Measurements from ENCODE around the gene CRKL. TPM values are rescaled to one million over a fixed set of nuclear protein-coding genes. Genes with fewer than 3 reads are reported as not detected.
"Not testable (repeated sequence)": the region's sequence is repeated elsewhere in the genome, so short reads cannot be mapped to it uniquely, and the experiment has no call there.

CRKL gene
- total and polyA plus RNA-seq, 12 donors: 15.6 to 69.1 (median 43.3) TPM

- no peak for DNase-seq
- Histone ChIP-seq H3K36me3 (replicated peaks in 1 of 2) (no peaks in the 10 kb centered on the region), H3K4me1 (replicated peaks in 1 of 2) (peaks cover 4 to 34% of the 10 kb centered on the region in 2 donors), H3K27me3 (no peaks in the 10 kb centered on the region), H3K9me3 (replicated peaks in 1 of 3) (no peaks in the 10 kb centered on the region), H3K27ac (no peak overlapping the region), H3K4me3 (no peak overlapping the region)
- intact Hi-C loops (cut with DNase I): no loop called here
- 92 to 100% (median 95%) methylated on average over 4 of the region's 4 CpGs for WGBS, 4 donors
- no peak for TF ChIP-seq CTCF (IDR thresholded peaks at IDR 0.05)
- TF ChIP-seq POLR2A (IDR thresholded peaks at IDR 0.05): no peak
These were observed 11.4 kb downstream of the CRKL start for GRCh38 chr22:20928573-20928967.

GRCh38 chr22:20930004-20930403 is 12.8 kb downstream of the CRKL start:
- H3K27ac ChIP-seq: no peak overlapping the region
- intact Hi-C loops (cut with DNase I): no loop called here
- no peak overlapping the region for H3K4me3 ChIP-seq
- 79 to 95% (median 85%) methylated on average over 1 of the region's 1 CpG for WGBS, 4 donors
- H3K9me3 ChIP-seq (replicated peaks in 1 of 3): no peaks in the 10 kb centered on the region
- H3K36me3 ChIP-seq (replicated peaks in 1 of 2): peaks cover 0 to 7% of the 10 kb centered on the region in 2 donors
- no peak for DNase-seq
- H3K27me3 ChIP-seq: no peaks in the 10 kb centered on the region
- TF ChIP-seq CTCF (IDR thresholded peaks at IDR 0.05) (no peak), POLR2A (IDR thresholded peaks at IDR 0.05) (no peak)
- H3K4me1 ChIP-seq (replicated peaks in 1 of 2): peaks cover 4 to 34% of the 10 kb centered on the region in 2 donors

- H3K27me3 ChIP-seq; intact Hi-C loops (cut with DNase I); H3K36me3 ChIP-seq (replicated peaks in 1 of 2); DNase-seq; H3K27ac ChIP-seq; H3K4me3 ChIP-seq; H3K9me3 ChIP-seq (replicated peaks in 1 of 3): not testable (repeated sequence)
- WGBS, 4 donors: 92 to 98% (median 97%) methylated on average over 12 of the region's 12 CpGs
- H3K4me1 ChIP-seq (replicated peaks in 1 of 2): peaks cover 4 to 34% of the 10 kb centered on the region in 2 donors
These were observed 13.2 kb downstream of the CRKL start for GRCh38 chr22:20930435-20930834.

GRCh38 chr22:20931126-20931654 is 14.0 kb downstream of the CRKL start:
- Histone ChIP-seq H3K27ac (no peak overlapping the region), H3K4me3 (no peak overlapping the region), H3K36me3 (replicated peaks in 1 of 2) (peaks cover 0 to 7% of the 10 kb centered on the region in 2 donors), H3K4me1 (replicated peaks in 1 of 2) (peaks cover 4 to 27% of the 10 kb centered on the region in 2 donors), H3K9me3 (replicated peaks in 1 of 3) (no peaks in the 10 kb centered on the region), H3K27me3 (no peaks in the 10 kb centered on the region)
- DNase-seq: no peak
- TF ChIP-seq POLR2A (IDR thresholded peaks at IDR 0.05) (no peak), CTCF (IDR thresholded peaks at IDR 0.05) (no peak)
- intact Hi-C loops (cut with DNase I): no loop called here
- WGBS, 4 donors: 82 to 91% (median 86%) methylated on average over 3 to 4 of the region's 4 CpGs

- no peak for DNase-seq
- TF ChIP-seq CTCF (IDR thresholded peaks at IDR 0.05) (no peak), POLR2A (IDR thresholded peaks at IDR 0.05) (no peak)
- intact Hi-C loops (cut with DNase I): no loop called here
- H3K9me3 ChIP-seq (replicated peaks in 1 of 3): no peaks in the 10 kb centered on the region
- no peak overlapping the region for H3K4me3 ChIP-seq
- peaks cover 8 to 39% of the 10 kb centered on the region in 2 donors for H3K4me1 ChIP-seq (replicated peaks in 1 of 2)
- no peak overlapping the region for H3K27ac ChIP-seq
- H3K27me3 ChIP-seq: no peaks in the 10 kb centered on the region
- 94 to 96% (median 94%) methylated on average over 7 of the region's 7 CpGs for WGBS, 4 donors
- peaks cover 0 to 18% of the 10 kb centered on the region in 2 donors for H3K36me3 ChIP-seq (replicated peaks in 1 of 2)
These were observed 16.7 kb downstream of the CRKL start for GRCh38 chr22:20933910-20934309.

- peaks cover 8 to 37% of the 10 kb centered on the region in 2 donors for H3K4me1 ChIP-seq (replicated peaks in 1 of 2)
- H3K27ac ChIP-seq; H3K27me3 ChIP-seq; H3K4me3 ChIP-seq; DNase-seq; intact Hi-C loops (cut with DNase I); H3K9me3 ChIP-seq (replicated peaks in 1 of 3): not testable (repeated sequence)
- WGBS, 4 donors: 89 to 94% (median 93%) methylated on average over 9 of the region's 9 CpGs
- H3K36me3 ChIP-seq (replicated peaks in 1 of 2): peaks cover 0 to 18% of the 10 kb centered on the region in 2 donors
These were observed 17.8 kb downstream of the CRKL start for GRCh38 chr22:20935049-20935448.

- H3K27me3 ChIP-seq; intact Hi-C loops (cut with DNase I); H3K9me3 ChIP-seq (replicated peaks in 1 of 3); H3K27ac ChIP-seq; DNase-seq; H3K4me3 ChIP-seq: not testable (repeated sequence)
- H3K36me3 ChIP-seq (replicated peaks in 1 of 2): peaks cover 0 to 18% of the 10 kb centered on the region in 2 donors
- H3K4me1 ChIP-seq (replicated peaks in 1 of 2): peaks cover 8 to 43% of the 10 kb centered on the region in 2 donors
- WGBS, 4 donors: 86 to 90% (median 88%) methylated on average over 11 of the region's 11 CpGs
These were observed 18.8 kb downstream of the CRKL start for GRCh38 chr22:20935780-20936539.

Measured in adrenal gland (tissue), 12 donors.